UCSD-AML1 (cell line): ENCODE measurements around the gene MACROD1.

Experiments
- DNase-seq: peaks from one replicate; lab custom pipeline; 2025; ENCODE audit not compliant: unreplicated experiment; lab: John Stamatoyannopoulos, UW

MACROD1 gene, protein sequence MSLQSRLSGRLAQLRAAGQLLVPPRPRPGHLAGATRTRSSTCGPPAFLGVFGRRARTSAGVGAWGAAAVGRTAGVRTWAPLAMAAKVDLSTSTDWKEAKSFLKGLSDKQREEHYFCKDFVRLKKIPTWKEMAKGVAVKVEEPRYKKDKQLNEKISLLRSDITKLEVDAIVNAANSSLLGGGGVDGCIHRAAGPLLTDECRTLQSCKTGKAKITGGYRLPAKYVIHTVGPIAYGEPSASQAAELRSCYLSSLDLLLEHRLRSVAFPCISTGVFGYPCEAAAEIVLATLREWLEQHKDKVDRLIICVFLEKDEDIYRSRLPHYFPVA

DNA sequence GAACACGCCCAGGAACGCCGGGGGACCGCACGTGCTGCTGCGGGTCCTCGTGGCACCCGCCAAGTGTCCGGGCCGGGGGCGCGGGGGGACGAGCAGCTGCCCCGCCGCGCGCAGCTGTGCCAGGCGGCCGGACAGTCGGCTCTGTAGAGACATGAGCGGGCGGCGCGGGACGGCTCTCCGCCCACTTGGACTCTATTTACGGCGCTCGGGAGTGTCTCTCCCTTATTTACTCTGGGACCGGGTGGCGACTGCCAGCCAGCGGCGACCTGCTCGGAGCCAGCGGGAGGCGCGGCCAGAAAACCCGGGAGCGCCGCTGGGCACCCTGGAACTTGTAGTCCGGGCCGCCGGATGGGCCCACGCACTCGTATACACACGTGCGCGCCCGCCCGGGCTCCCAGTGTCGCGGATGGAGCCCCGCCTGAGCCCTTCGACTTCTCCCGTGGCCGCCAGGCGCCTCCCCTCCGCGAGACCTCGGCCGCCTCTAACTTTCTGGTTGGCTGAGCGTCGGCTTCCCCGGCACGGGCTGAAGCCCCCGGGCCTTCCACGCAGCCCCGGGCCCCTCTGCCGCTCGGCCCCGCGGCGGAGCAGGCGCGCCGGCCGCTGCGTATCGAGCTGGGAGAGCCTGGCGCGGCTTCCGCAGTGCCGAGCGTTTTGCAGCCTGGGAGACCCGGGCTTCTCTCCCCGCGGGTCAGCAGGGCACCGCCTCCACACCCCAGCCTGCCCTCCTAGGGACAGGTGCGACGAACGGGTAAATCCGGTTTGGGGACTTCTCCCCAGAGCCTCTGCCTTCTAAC is at the start of gene MACROD1:
TSS of gene MACROD1 (minus strand) at position 272 of the 794 bp plus-strand sequence. CDS start at position 153, 119 bp downstream.
- peak; percentile 90 for DNase-seq

DNA sequence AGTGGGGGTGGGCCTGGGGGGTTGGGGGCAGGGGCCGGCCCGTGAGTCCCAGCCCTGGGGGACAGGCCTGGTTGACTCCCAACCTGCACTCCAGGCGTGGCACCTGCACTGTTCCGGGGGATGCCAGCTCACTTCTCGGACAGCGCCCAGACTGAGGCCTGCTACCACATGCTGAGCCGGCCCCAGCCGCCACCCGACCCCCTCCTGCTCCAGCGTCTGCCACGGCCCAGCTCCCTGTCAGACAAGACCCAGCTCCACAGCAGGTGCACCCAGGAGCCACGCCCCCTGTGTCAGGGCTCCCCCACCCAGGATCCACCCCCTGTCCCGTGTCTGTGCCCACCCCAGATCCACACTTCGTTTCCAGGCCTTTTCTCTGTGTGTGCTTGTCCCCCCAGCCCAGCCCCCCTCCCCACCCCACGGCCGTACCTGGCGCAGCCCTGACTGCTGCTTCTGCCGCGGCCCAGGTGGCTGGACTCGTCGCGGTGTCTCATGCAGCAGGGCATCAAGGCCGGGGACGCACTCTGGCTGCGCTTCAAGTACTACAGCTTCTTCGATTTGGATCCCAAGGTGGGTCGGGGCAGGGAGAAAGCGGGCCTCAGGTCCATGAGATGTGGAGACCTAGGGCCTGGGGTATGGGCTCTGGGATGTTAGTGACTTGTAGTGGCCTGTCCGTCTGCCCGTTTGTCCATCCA is 45.4 kb upstream of the MACROD1 start:
- no peak for DNase-seq

DNA sequence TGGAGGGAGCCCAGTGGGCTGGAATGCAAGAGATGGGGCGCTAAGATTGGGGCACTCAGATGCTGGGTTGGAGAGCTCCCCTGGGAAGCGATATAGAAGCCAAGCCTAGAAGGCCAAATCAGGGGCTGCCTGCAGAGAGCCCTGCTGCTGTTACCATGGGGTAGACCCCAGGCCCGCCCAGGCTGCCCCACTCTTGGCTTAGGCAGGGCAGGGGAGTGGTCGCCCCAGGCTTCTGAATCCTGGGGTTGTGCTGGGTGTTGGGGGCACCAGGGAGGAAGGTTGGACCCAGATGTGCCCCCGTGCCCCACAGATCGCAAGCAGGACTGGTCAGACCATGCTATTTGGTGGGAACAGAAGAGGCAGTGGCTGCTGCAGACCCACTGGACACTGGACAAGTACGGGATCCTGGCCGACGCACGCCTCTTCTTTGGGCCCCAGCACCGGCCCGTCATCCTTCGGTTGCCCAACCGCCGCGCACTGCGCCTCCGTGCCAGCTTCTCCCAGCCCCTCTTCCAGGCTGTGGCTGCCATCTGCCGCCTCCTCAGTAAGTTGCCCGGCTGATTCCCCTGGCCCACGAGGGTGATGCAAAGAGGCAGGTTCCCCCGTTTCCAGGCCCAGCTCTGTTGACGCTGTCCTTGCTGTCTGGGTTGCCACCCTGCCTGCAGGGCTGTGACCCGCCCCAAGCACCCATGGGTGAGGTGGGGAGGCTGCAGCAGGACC is 44.5 kb upstream of the MACROD1 start:
- no peak for DNase-seq

DNA sequence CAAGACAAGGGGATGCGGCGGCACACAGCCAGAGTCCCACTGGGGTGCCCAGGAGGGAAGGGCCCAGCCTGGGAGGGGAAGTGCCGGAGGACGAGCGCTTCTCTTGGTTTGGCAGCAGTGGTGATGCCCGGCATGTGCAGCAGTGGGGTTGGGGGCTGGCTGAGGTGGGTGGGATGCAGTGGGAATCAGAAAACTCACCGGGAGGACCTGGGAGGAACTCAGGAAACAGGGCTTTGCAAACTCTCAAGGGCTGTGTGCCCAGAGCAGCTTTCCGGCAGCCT is 43.6 kb upstream of the MACROD1 start:
- no peak for DNase-seq

DNA sequence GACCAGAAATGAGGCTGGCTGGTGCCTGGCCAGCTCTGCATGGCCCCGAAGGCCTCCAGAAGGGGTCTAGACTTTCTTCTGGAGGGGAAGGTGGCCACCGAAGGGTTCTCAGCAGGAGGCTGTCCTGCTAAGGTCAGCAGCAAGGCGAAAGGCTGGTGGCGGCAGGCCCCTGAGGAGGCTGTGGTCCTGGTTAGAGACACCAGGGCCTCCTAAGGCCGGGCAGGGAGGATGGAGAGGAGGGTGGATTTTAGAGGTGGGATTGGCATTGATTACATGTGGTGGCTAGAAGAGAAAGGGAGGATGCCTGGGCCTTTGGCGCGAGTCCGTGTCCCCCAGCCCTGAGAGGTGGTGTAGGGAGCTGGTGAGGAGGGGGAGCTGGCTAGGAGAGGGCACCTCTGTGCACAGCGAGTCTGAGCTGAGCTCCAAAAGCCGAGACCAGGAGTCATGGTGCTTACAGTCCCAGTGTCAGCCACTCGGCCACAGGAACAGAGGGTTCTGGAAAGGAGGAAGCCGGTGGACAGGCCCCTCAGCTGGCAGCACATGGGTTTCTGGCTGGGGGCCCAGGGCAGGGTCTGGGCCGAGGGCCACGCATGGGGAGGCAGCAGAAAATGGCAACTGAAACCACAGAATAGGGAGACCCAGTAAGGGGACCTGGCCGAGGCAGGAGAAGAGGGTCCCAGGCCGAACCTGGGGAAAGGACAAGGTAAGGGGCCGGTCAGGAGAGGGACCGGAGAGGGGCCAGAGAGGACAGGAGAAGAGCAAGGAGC is 43.1 kb upstream of the MACROD1 start:
- no peak for DNase-seq

DNA sequence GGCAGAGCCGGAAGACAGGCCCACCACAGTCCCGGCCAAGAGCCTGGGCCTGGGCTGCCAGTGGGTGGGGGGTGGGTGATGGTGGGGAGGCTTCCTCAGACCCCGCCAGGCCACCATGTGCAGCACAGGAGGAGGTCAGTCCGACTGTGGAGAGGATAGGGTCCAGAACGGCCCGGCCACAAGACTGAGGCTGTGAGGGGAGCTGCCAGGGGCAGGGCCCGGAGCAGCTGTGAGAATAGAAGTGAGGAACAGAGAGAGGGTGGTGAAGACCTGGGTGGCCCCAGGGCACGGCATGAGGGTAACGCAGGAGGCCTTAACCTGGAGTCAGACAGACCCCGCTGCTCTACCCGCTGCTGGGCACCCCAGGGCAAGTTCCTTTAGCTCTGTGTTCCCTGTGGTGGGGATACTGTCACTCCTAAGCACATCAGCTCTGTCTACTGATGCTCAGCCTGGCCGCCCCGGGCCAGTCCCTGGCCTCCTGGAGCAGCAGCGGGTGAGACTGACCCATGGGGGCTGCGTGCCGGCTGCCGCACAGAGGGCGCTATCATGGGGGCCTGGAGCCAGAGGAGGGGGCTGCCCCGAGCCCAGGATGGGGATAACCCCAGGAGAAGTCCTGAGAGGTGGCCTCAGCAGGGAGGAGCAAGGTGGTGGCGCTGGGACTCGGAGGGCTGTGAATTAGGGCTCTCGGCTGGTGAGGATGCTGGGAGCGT is 42.3 kb upstream of the MACROD1 start:
- DNase-seq = no peak

DNA sequence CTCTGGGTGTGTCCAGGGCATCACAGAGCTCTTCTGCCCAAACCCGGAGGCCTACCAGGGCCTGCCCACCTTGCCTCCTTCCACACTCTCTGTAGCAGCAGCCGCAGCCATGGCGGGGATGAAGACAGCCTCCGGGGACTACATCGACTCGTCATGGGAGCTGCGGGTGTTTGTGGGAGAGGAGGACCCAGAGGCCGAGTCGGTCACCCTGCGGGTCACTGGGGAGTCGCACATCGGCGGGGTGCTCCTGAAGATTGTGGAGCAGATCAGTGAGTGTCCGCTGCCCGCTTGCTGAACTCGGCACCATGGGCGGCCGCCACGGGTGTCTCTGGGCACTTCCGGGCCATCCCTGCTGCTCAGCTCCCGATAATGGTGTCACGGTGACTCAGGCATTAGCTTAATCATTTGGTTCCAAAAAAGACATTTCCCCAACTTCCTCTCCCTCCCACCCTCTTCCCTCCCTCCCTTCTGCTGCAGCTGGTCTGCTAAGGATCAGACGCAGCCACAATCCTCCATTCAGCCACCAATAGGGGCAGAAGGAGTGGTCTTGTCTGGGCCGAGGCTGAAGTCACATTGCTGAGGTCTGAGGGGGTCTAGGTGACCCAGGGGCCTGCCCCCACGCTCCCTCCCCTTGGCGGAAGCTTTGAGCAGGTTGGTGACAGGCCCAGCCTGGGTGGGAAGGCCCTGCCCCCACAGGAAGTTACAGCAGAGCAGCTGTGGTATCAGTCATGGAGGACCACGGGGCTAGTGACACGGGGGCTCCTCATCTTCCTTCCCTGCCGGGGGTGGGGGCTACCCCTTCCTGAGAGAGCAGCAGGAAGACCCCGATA is 41.6 kb upstream of the MACROD1 start:
- peak; percentile 85 for DNase-seq

DNA sequence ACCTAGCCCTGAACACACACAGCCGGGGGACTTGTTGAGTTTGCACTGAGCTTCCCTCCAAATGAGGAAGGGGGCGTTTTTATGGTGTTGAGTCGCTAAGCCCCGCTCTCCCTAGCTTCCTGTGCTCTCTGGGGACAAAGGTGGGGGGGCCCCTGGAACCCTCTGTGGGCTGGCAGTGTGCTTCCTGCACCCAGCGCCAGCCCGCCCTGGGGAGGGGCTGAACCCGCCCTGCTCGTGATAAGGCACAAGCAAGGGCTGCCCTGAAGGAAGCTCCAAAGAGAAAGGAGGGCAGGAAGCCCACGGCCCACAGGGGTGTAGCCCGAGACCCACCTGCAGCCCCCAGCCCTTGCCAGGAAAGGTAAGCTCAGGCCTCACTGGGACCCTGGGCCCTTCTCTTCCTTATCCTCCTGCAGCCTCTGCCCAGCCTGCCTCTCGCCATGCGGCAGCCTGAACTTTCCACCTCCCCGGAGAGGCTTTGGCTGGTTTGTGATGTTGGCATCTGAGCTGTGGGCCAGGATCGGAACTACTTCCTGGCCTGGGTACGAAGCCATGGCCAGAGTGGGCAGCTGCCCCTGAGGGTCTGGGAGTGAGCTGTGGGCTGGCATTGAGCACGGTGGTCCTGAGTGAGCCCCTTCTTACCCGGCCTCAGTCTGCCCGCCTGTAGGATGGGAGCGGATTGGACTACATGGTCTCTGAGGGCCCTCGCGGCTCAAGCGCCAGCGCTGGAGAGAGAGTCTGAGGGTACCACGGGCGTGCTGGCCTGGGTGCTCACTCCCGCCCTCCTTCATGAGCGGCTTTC is 40.7 kb upstream of the MACROD1 start, which contains the start of gene FERMT3:
TSS of gene FERMT3 (plus strand) at position 265 of the 799 bp plus-strand sequence. CDS start 644 bp downstream, outside the sequence.
- DNase-seq = peak; percentile 94

DNA sequence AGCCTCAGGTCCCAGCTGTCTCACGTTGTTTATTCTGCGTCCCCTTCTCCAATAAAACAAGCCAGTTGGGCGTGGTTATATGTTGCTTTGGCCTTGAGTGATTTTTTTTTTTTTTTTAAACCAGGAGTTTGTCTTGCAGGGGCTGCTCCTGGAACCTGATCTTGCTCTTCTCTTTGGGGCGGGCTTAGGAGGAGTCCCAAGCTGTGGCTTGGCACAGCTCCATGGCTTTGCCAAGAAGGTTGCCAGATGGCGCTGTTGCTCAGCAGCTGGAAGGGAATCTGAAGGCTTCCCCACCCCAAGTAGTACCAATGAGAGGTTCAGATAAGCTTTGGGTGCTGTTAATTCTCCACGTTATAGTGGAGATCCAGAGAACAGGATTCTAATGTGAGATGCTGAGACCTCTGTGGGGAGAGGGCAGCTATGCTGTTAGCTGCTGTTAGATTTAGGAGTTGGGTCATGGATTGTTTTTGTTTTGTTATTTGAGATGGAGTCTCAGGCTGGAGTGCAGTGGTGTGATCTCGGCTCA is 38.6 kb upstream of the MACROD1 start:
- DNase-seq = peak; percentile 80

DNA sequence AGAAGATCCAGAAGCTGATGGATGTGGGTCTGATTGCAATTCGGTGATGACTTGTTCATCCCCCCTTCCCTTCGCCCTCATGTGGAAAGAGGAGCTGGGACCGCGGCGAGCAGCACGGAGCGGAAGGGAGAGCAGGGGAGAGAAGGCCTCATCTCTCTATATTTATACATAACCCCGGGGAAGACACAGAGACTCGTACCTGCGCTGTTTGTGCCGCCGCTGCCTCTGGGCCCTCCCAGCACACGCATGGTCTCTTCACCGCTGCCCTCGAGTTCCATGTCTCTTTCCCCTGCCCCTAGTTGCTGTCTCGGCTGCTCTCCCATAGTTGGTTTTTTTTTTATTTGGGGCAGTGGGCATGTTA is 38.1 kb upstream of the MACROD1 start:
- DNase-seq = no peak

DNA sequence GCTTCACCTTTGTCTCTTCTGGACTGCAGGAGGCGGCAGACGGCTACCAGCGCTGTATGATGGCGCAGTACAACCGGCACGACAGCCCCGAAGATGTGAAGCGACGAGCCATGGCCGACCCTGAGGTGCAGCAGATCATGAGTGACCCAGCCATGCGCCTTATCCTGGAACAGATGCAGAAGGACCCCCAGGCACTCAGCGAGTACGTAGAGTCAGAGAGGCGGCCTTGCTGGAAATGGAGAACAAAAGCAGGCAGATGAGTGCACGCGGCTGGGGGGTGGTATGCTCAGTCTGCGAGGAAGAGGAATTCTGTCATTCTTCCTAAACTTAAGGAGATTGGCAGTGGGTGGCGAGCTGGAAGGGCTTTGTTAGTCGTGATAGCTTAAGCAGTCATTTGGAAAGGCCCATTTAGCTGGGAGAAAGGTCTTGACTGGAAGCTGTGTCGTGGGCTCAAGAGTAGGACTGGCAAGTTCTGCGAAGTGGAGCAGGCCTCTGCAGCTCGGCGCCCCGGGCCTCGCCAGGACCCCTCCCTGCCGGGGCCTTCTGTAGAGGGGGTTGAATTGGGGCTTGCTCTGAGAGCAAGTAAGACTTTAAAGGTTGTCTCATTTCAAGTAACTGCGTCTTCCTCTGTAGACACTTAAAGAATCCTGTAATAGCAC is 37.6 kb upstream of the MACROD1 start:
- DNase-seq = no peak

DNA sequence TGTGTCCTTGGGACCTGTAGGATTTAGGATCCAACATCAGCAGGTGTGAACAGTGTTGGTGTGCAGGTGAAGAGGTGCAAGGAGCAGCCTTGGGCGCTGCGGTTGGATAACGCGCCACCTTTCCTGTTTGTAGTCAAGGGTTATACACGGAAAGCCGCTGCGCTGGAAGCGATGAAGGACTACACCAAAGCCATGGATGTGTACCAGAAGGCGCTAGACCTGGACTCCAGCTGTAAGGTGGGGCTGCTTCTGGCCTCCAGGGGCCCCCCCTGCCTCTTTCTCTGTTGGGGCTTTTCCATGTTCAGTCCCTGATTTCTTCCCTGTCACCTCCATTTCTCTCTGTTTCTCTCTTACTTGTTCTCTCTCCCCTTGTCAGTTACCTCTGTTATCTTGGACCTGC is 37.1 kb upstream of the MACROD1 start:
- no peak for DNase-seq

DNA sequence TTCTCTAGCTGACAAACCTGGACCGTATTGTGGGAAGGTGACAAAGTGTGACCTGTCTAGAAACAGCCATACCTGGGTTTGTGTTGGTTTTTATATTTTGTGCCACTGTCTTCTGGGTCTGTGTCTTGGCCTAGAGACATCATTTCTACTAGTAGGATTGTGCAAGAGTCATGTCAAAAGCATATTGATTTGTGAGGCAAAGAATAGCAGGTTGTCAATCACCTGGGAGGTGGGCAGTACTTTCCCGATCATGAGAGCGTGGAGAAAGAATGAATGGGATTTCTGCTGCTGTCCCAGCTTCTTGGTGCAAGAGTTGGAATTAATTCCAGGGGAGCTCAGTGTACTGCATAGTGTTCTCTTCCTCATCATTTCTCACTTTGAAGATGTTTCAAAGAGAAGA is 35.6 kb upstream of the MACROD1 start:
- DNase-seq = no peak

DNA sequence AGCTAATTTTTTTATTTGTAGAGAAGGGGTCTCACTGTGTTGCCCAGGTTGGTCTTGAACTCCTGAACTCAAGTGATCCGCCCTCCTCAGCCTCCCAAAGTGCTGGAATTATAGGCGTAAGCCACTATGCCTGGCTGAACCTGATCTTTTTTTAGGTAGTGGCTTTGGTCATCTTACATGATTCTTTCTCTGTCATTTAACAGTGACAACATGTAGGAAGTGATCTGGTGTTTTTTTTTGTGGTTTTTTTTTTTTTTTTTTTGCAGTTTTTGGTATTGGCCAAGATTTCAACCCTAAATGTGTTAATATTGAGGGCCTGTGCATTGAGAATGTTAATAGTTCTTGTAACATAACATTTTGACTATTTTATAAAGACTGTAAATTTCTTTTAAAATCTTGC is 32.6 kb upstream of the MACROD1 start:
- DNase-seq = no peak

DNA sequence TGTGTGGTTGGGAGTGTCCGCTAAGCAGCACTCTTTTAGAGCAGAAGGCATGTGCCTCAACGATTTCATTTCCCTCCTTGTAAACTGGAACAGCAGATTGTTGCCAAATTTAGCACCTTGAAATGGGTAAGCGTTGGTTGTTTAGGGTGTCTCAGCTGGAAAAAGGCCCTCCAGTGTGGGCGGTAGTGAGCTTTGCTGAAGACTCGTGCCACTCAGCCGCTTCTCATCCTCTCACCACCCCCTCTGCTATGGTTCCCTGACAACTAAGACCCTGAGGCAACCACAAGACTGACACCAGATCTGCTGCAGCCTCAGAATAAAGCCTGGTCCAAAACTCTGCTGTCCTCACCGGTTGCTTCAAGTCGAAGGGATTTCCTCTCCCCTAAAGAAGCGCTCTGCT is 30.7 kb upstream of the MACROD1 start:
- no peak for DNase-seq

DNA sequence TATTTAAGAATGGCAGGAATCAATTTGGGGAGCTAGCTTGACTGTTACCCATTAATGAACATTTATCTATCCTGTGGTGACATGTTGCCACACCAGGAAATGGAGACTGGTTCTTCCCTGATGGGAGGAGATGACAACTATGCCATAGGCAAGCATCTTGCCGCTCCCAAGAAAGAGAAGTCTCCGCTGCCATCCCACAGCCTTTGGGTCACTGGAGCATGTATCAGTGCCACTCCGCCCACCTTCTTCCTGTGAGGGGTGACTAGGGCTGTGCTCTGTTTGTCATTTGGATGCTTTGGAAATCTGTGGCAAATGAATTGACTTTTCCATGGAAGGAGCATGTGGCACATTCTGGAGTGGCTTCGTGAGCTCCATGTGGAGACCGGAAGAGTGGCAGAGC is 26.5 kb upstream of the MACROD1 start:
- DNase-seq = no peak

DNA sequence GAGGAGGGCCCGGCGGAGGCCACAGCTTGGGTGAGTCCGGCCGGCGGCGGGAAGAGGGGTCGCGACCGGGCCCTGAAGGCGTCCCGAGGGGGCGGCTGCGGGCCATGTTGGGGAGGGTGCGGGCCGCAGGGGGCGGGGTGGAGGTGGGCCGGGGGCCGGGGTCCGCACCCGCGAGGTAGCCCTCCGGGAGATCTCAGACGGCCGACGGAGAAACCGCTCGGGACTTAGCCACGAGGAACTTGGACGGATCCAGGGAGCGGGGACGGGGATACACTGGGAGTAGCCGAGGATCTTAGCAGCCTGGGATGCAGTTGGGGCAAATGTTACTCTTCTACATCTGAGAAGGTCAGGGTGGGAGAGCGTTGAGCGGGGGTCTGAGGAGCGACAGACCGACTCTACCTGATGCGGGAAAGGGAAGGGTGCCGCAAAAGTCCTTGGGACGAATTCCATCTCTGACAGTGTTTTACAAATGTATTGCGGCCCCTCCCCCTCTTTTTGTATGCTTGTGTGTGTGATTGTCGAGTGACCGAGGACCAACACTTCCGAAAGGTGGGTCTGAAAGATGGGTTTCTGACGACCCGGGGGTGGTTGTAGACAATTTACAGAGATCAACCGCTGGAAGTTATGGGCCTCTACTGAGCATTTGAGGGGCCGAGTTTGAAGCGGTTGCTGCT is 20.7 kb upstream of the MACROD1 start:
- peak; percentile 31 for DNase-seq
